Fibroblast of skin of right quadriceps (primary cell): ENCODE measurements around the gene TMEM14B.
A peak's percentile ranks its signal among the peaks of the same experiment; 100 is the strongest.
"Not testable (repeated sequence)": the region's sequence is repeated elsewhere in the genome, so short reads cannot be mapped to it uniquely, and the experiment has no call there.

ENCODE experiments used
- DNase-seq: peaks from one replicate; pipeline ENCODE4 v3.0.0-alpha.2; 2013

TMEM14B gene

DNA sequence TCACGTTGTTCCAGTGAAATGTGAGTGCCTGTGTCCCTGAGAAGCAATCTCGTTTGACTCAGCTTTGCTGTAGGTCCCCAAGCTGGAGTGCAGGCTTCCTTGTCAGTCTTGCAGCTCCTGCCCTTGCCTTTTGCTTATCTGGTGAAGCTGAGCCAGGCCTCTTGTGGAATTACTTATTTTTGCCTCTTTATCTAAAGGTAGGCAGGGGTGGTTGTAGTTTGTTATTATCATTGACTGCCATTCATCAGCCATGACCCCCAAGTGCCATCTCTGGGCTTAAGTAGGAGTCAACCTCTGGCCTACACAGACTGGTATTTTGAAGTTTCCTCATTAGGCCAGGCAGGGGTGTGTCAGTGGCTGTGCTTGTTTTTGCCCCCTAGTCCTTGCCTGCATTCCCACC, 2.1 kb downstream of the TMEM14B start:
- no peak for DNase-seq

DNA sequence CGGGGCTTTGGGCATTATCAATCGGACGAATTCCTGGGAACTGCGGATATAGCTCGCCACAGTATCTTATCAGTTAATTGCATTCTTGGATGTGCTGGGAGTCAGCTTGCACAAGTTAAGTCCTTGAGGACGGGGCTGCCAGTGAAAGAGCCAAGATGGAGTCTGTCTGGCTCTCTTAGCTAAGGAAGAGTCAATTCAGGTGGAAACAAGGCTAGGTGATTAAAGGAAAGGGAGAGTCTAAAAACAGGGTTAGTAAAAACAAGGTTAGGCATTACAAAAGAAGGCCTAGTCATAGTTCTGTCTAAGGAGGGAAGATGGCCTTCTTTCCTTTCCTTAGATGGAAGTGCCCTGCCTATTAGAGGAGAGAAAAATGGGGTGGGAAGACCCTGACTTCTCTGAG, 3.0 kb downstream of the TMEM14B start:
- not testable (repeated sequence) for DNase-seq

DNA sequence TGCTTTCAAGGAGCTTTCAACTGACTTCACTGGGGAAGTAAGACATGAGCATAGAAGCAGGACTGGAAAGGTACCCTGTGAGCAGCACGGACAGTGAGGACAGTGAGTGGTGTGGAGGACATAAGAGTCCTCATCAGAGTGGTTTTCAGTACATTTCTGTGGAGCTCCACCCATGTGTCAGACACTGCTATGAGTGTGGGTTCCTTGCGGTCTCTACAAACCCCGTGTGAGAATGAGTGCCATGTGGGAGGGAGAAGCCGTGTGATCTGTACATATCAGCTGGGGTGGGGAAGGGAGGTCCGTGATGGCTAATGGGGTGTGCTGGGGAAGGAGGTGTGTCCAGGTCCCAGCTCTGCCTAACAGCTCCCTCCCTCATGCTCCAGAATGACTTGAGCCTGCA, 4.2 kb downstream of the TMEM14B start:
- DNase-seq = not testable (repeated sequence)

DNA sequence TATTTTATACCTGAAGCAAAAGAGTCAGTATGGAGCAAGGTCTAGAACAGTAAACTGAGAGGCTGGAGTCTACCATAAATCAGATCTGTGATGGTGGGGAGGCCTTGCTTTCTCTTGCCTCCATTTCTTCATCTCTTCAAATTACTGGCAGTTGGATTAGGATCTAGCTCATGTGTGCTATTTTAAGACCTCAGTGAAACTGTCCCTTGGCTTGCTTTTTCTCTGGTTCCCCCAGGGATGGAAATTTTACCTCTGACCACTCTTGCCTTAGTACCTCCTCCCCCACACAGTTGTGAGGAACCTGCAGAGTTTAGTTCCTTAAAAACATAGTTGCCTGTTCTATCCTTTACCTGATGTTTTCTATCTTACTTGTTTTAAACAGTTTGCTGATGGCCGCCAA, 8.5 kb downstream of the TMEM14B start:
- no peak for DNase-seq

DNA sequence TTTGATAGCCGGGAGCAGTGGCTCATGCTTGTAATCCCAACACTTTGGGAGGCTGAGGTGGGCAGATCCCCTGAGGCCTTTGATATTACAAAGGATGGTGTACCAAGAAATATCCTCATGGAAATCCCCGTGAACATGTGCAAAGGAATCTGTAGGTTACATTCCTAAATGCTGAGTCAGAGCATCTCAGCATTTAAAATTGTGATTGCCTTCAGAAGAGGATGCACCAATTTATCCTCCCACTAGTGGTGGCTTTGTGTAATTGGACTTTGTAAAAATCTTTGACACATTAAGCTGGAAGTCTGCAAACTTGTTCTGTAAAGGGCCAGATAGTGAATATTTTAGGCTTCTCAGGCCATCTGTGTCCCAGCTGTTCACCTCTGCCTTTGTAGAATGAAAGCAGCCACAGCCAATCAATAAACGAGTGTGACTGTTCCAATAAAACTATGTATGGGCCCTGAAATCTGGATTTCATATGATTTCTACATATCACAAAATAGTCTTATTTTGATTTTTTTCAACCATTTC, 11.8 kb downstream of the TMEM14B start:
- peak; percentile 93 for DNase-seq

DNA sequence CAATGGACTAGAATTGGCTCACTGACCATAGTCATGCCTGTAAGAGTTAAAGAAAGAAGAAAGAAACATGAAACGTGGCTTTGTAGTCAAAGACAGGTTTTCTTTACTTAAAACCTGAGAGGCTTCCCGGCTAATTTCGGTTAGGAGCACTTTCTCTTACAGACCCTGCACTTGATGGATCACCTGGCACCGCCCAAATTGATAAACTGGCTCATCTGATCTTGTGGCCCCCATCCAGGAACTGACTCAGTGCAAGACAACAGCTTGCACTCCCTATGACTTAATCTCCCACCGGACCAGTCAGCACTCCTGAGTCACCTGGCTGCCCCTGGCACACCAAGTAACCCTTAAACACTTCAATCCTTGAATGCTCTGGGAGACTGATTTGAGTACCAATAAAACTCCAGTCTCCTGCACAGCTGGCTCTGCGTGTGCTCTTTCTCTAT, 12.3 kb downstream of the TMEM14B start:
- peak; percentile 67 for DNase-seq

DNA sequence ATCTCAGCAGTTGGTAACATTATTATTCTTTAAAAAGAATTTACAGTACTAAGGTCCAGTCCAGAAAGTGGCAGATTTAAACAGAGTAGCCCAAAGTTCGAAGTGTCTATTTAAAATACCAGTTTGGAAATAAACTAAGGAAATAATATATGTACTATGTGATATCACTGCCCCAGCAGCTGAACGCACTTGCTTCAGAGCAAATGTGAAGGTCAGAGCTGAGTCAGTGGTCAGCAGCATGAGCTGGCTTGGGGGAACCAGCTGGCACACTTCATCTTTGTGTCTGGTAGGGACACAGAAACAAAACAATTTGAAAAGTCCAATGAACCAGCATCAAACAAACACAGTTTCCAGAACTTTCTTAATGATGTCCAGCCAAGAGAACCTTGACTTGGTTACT, 15.4 kb downstream of the TMEM14B start:
- DNase-seq = no peak

DNA sequence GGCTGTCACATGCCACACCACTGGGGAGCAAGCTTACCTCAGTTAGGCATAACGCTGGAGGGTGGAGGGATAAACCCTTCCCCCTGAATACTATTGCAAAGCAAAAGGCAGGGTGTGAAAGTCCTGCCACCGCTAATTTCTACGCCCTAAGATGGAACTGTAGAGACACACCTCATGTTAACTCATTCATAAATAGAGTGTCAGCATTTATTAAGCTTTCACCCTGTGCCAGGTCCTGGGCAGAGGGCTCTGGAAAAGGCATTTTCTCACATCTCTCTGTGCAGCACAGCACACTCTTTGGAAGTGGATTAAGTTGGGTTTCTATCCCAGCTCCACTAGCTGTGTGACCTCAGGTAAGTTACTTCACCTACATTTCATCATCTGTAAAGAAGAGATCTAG, 21.8 kb downstream of the TMEM14B start:
- no peak for DNase-seq

- no peak for DNase-seq
Observed at GRCh38 chr6:10771371-10771894, 23.8 kb downstream of the TMEM14B start.

GRCh38 chr6:10778230-10778629, 30.6 kb downstream of the TMEM14B start:
- no peak for DNase-seq

- DNase-seq = no peak
Observed at GRCh38 chr6:10779076-10779475, 31.5 kb downstream of the TMEM14B start.

- DNase-seq = no peak
Observed at GRCh38 chr6:10791673-10792072, 44.1 kb downstream of the TMEM14B start.

DNA sequence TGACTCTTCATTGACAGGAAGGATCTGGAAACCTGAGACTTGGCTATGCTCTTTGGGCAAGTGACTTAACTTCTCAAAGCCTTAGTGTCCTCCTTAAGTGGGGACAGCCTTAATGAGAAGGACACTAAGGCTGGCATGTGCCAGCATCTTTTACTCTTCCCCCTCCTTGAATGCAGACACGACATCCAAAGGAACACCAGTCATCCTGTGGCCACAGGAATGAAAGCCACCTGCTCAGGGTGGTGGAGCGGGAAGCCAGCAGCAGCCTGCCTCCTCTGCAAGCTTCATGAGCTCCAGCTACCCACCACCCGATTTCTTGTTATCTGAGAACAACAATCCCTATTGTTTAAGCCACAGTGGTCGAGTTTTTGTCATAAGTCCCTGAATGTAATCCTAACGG, 44.5 kb downstream of the TMEM14B start:
- no peak for DNase-seq

- no peak for DNase-seq
Observed at GRCh38 chr6:10793035-10793434, 45.4 kb downstream of the TMEM14B start.

DNA sequence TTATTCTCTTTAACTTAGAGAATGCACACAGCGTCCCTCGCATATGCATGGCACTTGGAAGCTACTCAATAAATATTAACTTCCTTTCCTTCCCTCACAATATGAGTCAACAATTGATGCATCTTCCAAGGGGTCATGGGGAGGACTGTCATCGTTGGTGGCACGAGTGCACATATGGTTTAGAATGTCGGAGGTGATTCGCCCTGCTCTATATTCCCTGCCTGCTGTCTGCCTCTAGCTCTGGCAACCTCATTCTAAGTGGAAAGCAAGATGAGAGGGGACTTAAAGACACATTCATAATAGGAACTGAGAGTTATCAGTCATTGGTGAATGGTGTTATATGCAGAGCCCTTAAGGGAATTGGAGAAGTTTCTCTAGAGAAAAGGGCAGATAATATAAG, 46.1 kb downstream of the TMEM14B start:
- no peak for DNase-seq

DNA sequence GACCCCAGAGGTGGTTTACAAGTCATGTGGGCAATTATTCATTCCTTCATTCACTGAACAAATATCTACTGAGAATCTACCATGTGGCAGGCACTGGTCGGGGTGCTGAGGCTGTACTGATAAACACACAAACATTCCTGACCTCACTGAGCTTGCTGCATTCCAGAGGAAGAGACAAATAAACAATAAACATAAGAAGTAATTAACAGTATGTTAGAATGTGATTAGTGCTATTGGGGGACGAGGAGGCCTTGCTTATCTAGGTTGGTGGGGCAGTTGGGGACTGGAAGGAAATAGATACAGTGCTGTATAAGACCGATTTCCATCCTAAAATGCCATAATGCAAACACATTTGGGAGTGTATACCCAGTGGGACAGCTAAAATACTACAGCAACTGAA, 46.6 kb downstream of the TMEM14B start:
- no peak for DNase-seq

DNA sequence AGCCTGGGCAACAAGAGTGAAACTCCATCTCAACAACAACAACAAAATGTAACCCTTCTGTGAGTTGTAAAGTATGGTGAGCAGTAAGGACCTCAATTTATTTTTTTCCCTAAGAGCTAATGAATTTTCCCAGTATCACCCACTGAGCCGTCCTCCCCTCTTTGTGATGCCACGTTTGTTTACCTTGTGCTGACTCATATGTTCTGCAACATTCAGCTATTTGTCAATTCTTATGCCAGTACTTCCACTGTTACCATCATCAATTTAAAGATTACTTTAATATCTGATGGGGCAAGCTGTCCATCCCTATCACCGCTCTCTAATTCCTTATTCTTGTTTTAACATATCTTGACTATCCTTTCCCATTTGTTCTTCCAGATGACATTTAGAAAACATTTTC, 53.2 kb downstream of the TMEM14B start:
- DNase-seq = no peak

DNA sequence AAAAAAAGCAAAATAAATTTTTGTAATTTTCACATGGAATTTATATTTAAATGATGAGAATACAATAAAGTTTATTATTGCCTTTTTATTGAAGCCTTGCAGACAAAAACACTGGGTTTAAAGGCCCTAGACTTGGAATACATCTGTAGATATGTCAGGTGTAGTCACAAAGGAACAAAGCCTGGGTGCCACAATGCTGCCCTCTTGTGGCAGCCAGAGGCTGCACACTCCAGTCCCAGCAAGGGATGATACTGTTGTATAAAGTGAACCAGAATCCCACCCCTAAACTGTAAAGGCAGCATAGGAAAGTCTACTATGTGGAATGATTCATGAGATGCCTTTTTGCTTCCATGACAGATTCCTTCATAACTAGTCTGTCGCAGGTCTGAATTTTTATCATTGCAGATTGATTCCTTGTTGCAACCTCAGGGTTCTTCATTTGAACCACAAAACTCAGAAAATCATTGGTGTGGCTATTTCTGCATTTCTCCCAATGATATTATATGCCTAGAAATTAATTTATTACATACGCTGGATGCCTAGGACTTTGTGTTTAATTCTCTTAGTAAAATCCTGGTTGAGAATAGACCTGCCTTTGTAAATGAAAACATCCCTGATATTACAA, 53.7 kb downstream of the TMEM14B start:
- DNase-seq = peak; percentile 46
